GM21447 (cell line): ENCODE results near the gene TAS2R41.
"Not testable (repeated sequence)": the region's sequence is repeated elsewhere in the genome, so short reads cannot be mapped to it uniquely, and the experiment has no call there.

Experiments used
- ATAC-seq: cut with Tn5 transposase; IDR thresholded peaks from one replicate; pipeline ENCODE4 v1.9.1; 2021; ENCODE audit not compliant: unreplicated experiment

TAS2R41 gene

DNA sequence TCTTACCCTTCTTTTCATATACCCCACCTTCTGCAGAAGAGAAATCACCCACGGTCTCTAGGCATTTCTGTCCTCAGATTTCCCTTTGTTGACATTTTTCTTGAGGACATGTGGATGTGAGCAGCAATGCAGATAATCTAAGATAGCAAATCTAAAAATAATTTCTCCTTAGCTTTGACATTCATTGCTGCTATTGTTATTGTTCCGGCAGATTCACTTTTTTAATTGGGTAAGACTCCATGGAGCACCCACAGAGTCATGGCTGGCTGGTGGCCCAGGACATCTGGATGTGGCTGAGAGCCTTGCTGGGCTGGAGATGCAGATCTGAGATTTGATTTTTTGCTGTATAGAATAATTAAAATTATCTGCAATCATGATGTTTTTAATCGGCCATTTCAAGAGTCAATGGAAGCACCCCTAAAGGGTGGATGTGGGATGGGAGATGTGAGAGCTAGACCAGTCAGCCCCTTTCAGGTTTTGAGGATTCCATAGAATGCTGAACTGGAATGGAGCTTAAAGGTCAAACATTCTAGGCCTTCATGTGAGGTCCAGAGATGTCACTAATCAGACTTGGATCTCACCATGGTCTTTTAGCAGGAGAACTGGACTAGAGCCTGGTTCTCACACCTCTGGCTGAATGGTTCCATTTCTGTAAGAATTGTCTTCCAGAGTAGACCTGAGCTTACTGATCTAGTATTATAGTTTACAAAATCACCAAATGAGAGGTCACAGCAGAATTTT, 37.5 kb downstream of the TAS2R41 start:
- no peak for ATAC-seq

DNA sequence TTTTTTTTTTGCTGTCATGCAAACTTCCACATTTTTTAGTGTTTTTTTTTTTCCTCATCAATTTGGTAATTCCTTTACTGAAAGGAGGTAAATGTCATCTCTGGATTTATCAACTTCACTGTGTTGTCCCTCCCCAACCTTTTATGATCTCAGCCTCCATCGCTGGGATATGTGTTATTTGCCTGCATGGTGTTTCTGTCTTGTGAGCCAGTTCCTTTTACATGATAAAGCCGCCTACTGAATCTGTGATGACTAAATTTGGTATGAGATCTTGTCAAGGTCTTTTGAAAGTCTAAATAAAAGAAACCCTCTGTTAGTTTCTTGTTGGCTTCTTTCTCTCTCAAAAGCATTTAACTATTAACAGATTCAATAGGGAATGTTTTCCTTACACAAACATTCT, 39.3 kb downstream of the TAS2R41 start:
- no peak for ATAC-seq

DNA sequence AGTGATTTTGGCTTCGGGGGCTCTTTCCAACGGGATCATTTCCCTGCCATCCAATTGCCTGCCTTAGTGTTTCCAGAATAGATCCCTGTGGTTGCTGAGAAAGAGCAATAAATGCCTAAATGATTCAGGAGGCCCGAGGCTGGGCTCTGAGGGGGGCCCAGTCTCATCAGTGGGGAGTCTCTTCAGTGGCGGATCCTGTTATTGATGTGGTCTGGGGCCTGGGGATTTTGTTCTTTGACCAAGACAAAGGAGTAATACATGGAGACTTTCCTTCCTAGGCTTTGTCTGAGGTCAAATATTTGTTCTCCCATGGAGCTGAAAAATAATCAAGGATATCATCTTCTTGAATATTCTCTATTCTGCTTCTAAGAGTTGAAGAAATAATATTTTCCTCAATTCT, 40.8 kb downstream of the TAS2R41 start:
- no peak for ATAC-seq

DNA sequence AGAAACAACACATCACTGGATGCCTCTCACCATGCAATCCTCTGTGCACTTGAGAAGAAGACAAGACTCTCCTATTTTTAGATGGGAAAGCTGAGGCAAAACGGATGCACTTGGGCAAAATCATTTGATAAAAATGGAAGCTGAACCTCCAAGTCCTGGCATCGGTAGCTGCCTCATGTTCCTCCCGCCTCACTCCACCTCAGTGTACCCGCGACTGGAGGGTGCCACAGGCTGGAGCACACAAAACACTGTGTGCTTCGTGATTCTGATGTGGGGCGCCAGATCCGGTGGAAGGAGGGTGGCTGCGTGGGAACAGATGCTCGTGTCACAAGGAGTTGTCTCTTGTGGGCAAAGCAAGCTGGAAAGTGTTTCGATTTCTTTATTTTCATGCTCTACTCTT, 41.3 kb downstream of the TAS2R41 start:
- no peak for ATAC-seq

DNA sequence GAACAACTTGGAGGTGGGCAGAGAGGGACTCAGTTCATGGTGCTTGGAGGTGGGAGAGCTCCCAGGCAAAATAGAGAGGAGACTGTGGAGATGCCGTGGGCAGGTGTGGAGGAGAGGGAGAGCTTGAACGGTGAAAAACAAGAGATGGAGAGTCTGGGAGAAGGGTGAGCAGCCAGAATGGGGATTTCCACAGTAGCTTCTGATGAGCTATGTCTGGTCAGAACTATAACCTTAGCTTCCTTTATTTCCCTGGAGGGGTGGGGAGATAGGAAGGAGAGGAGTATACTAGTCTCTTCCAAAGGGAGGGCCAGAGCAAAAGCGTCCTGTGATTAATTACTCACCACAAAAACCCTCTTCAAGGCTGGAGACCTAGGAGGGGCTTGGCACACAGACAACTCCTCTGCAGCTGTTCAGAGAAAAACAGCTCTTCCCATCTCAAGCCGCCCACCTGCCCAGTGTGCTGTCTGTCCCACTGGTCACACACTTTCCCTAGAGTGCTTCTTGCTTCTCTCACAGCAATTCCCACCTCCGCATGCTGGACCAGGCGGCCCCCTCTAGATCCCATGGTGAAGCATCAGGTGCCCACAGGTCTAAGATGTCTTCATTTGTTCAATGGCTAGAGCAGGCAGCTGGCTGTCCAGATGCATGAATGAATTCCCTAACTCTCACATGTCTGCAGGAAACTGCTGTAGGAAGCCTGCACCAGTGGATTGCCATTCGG, 41.9 kb downstream of the TAS2R41 start:
- ATAC-seq: no peak

DNA sequence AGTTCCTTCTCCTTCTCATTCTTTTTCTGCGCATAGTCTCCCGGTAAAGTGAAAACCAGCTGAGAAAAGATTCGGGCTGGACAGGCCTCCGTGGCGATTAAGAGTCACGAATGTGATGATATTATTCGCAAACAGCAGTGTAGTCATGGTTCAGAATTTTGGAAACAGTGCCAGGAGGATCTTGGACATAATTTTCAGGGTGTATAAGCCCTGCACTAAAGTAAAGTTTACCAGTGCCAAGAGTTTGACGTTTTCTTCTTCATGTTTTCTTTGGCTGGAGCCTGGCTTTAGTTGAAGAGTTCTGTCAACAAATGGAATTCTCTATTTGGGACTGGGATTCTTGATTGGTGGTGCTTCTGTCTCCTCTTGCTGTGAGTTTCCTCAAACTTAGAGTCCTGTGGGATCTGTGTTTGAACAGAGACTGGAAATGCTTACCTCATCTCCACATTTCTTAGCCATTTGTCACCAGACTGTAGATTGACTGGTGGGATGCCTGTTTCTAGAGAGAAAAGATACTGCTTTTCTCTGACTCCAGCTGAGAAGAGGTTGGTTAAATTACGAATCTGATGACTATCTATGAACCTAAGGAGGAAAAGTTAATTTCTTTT, 44.7 kb downstream of the TAS2R41 start:
- ATAC-seq: not testable (repeated sequence)
